Activated naive CD8-positive, alpha-beta T cell (primary cell): Measurements from ENCODE around the gene MTPN.

ENCODE experiments used
- H3K27ac Mint-ChIP-seq: one replicate; pipeline ENCODE4 v1.8.0; 2021; ENCODE audit warnings: mixed read lengths
- H3K27me3 Mint-ChIP-seq: one replicate; pipeline ENCODE4 v1.8.0; 2021; ENCODE audit warnings: mixed read lengths
- H3K36me3 Mint-ChIP-seq: one replicate; pipeline ENCODE4 v1.8.0; 2021; ENCODE audit warnings: mixed read lengths
- H3K4me1 Mint-ChIP-seq: one replicate; pipeline ENCODE4 v1.8.0; 2021; ENCODE audit warnings: low read depth, mixed read lengths
- H3K4me3 Mint-ChIP-seq: one replicate; pipeline ENCODE4 v1.8.0; 2021; ENCODE audit warnings: mild to moderate bottlenecking, mixed read lengths
- H3K9me3 Mint-ChIP-seq: one replicate; pipeline ENCODE4 v1.8.0; 2021; ENCODE audit warnings: low read depth, mixed read lengths

Gene MTPN

GRCh38 chr7:135998081-135998480 is 20.9 kb upstream of the MTPN start:
- H3K27me3 Mint-ChIP-seq = no peaks in the 10 kb centered on the region

DNA sequence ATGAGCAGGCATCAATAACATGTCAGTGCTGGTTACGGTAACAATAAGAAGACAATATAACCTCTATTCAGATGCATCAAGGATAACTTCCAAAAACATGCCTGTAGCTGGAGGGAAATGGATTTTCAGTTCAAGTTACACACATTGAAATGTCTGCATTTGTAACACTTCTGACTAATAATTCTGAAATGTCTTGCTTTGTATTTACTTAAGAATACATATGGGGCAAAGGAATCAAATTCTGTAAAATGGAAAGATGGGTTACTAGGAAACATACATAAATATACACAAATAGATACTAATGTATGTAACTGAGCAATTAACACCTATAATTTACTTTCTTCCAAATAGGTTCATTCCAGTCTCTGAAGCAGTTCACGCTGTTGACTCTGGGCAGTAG is 18.6 kb upstream of the MTPN start:
- H3K36me3 Mint-ChIP-seq = no peaks in the 10 kb centered on the region
- no peaks in the 10 kb centered on the region for H3K9me3 Mint-ChIP-seq
- no peak overlapping the region for H3K4me3 Mint-ChIP-seq
- peaks cover 8% of the 10 kb centered on the region for H3K4me1 Mint-ChIP-seq
- H3K27ac Mint-ChIP-seq = no peak overlapping the region
- no peaks in the 10 kb centered on the region for H3K27me3 Mint-ChIP-seq

More at GRCh38 chr7:135998081-135998480, 20.9 kb upstream of the MTPN start:
- H3K4me3 Mint-ChIP-seq = no peak overlapping the region
- no peak overlapping the region for H3K27ac Mint-ChIP-seq
- H3K9me3 Mint-ChIP-seq = no peaks in the 10 kb centered on the region
- no peaks in the 10 kb centered on the region for H3K36me3 Mint-ChIP-seq
- peaks cover 6% of the 10 kb centered on the region for H3K4me1 Mint-ChIP-seq

DNA sequence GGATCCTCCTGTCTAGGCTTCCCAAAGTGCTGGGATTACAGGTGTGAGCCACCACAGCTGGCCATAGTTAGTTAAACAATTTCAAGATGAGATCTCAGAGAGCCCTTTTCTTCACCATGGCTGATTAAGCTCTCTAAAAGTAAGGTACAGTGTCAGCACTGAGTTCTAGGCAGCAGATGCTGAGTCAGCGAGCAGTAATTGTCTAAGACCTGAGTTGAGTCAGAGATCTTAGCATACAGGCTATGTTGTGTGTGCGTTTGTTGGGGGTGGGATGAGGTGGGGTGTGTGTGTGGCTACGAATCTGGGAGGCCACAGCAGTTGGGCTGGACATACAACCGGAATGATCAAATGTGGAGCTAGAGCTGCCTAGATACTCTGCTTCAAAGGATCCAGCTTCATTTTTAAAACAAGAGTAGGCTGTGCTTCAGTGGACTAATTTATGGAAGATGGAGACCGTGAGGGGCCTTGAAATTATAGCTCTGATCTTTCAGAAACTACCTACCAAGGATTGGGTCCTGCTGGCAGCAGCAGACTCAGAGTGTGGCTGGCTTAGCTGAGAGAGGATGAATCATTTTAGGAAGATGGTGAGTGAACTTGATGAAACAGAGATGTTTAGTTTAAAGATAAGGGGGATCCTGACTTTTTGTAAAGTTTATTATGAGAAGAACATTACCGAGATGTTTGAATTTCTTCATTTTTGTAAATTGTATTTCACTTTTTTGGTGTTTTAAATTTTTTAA is 17.5 kb upstream of the MTPN start:
- Mint-ChIP-seq H3K9me3 (no peaks in the 10 kb centered on the region), H3K4me1 (peaks cover 8% of the 10 kb centered on the region), H3K27ac (no peak overlapping the region)

DNA sequence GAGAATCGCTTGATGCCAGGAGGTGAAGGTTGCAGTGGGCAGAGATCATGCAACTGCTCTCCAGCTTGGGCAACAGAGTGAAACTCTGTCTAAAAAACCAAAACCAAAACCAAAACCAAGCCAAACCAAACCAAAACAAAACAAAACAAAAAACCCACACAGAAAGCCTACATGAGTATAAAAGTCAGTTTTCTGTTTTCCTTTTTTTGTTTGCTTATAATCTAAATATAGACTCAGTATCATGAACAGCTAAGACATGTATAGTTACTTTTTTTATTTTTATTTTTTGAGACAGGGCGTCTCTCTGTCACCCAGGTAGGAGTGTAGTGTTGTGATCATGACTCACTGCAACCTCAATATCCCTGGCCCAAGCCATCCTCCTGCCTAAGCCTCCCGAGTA is 16.8 kb upstream of the MTPN start:
- H3K27me3 Mint-ChIP-seq = peaks cover 2% of the 10 kb centered on the region
- H3K36me3 Mint-ChIP-seq = no peaks in the 10 kb centered on the region
- H3K27ac Mint-ChIP-seq = no peak overlapping the region
- no peaks in the 10 kb centered on the region for H3K9me3 Mint-ChIP-seq
- peaks cover 8% of the 10 kb centered on the region for H3K4me1 Mint-ChIP-seq
- no peak overlapping the region for H3K4me3 Mint-ChIP-seq

More for the DNA sequence above, 17.5 kb upstream of the MTPN start:
- Mint-ChIP-seq H3K4me3 (no peak overlapping the region), H3K36me3 (no peaks in the 10 kb centered on the region), H3K27me3 (no peaks in the 10 kb centered on the region)

DNA sequence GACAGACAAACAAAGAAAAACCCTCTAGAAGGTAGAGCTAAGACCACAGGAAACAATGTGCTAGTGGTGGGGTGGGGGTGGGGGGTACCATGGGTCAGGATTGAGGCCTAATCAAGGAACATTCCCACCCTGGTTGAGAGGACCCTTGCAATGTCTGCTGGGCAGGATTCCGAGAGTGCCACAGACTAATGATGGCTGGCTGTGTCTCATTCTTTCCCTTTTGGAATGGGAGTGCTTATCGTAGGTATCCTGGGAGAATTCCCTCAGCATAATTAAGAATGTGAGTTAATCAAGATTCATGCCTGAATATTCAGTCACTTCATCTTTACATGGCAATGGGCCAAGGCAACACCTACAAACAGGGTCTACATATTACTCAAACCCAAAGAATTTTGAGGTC is 14.7 kb upstream of the MTPN start:
- peaks cover 2% of the 10 kb centered on the region for H3K36me3 Mint-ChIP-seq
- peaks cover 2% of the 10 kb centered on the region for H3K27me3 Mint-ChIP-seq
- peaks cover 8% of the 10 kb centered on the region for H3K4me1 Mint-ChIP-seq
- no peak overlapping the region for H3K4me3 Mint-ChIP-seq
- no peak overlapping the region for H3K27ac Mint-ChIP-seq
- H3K9me3 Mint-ChIP-seq = no peaks in the 10 kb centered on the region

DNA sequence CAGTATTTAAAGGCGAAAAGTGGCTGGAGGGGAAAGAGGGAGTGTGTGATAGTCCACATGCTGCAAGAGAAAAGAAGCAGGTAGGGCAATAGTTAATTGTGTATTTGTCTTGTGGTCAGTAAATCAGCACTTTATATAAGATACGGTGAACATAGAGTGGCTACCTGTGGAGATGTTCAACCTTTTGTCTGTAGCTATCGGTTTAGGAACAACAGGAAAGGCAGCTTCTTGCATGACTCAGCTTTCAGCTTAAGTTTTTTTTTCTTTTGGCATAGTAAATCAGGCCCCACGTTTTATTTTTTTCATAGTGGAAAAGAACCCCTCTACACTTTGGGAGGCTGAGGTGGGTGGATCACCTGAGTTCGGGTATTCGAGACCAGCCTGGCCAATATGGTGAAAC is 14.2 kb upstream of the MTPN start:
- H3K27me3 Mint-ChIP-seq = peaks cover 2% of the 10 kb centered on the region
- H3K36me3 Mint-ChIP-seq = peaks cover 2% of the 10 kb centered on the region
- H3K27ac Mint-ChIP-seq = no peak overlapping the region
- no peak overlapping the region for H3K4me3 Mint-ChIP-seq
- H3K4me1 Mint-ChIP-seq = peaks cover 8% of the 10 kb centered on the region
- H3K9me3 Mint-ChIP-seq = no peaks in the 10 kb centered on the region

- H3K4me1 Mint-ChIP-seq = peaks cover 8% of the 10 kb centered on the region
- H3K9me3 Mint-ChIP-seq = no peaks in the 10 kb centered on the region
- H3K27me3 Mint-ChIP-seq = peaks cover 2% of the 10 kb centered on the region
- no peak overlapping the region for H3K4me3 Mint-ChIP-seq
- peaks cover 2% of the 10 kb centered on the region for H3K36me3 Mint-ChIP-seq
- H3K27ac Mint-ChIP-seq = no peak overlapping the region
Observed at GRCh38 chr7:135990258-135990657, 13.1 kb upstream of the MTPN start.

DNA sequence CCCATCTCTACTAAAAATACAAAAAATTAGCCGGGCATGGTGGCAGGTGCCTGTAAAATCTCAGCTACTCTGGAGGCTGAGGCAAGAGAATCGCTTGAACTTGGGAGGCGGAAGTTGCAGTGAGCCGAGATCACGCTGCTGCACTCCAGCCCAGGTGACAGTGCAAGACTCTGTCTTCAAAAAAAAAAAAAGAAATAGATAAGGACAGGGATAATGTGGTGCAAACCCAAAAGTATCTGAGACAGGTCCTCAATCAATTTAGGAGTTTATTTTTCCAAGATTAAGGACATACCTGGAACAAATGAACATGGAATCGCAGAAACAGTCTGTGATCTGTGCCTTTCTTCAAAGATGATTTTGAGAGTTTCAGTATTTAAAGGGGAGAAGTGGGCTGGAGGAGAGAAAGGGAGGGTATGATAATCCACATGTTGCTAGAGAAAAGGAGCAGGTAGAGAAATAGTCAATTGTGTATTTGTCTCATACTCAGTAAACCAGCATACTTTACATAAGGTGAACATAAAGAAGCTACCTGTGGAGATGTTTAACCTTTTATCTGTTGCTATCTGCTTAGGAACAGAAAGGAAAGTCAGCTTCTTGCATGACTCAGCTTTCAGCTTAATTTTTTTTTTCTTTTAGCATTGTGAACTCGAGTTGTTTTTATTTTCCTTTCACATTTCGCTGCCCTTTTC is 4.9 kb upstream of the MTPN start:
- no peaks in the 10 kb centered on the region for H3K9me3 Mint-ChIP-seq
- no peaks in the 10 kb centered on the region for H3K36me3 Mint-ChIP-seq
- peak overlapping the region; percentile 86 for H3K27ac Mint-ChIP-seq
- peak overlapping the region; percentile 81 for H3K4me3 Mint-ChIP-seq
- H3K27me3 Mint-ChIP-seq = no peaks in the 10 kb centered on the region
- H3K4me1 Mint-ChIP-seq = peaks cover 51% of the 10 kb centered on the region

DNA sequence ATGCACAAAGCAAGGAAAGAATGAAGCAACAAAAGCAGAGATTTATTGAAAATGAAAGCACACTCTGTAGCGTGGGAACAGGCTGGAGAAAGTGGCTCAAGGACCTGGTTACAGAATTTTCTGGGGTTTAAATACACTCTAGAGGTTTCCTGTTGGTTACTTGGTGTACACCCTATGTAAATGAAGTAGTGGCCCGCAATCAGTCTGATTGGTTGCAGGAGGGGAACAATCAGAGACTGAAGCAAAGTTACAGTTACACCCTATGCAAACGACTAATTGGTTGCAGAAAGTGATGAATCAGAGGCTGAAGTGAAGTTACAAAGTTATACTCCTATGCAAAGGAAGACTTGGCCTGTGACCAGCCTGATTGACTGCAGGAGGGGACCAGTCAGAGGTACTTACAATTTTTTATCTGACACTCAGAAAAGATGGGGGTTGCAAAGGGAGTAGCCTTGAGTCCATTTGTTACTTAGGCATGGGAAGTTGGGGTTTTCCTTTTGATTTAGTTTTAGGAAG is 3.6 kb upstream of the MTPN start:
- Mint-ChIP-seq H3K27ac (peak overlapping the region; percentile 86), H3K9me3 (no peaks in the 10 kb centered on the region), H3K4me1 (peaks cover 59% of the 10 kb centered on the region), H3K4me3 (peak overlapping the region; percentile 81), H3K27me3 (no peaks in the 10 kb centered on the region), H3K36me3 (no peaks in the 10 kb centered on the region)

- Mint-ChIP-seq H3K36me3 (no peaks in the 10 kb centered on the region), H3K4me3 (peak overlapping the region; percentile 81), H3K9me3 (no peaks in the 10 kb centered on the region), H3K27ac (peak overlapping the region; percentile 86), H3K27me3 (no peaks in the 10 kb centered on the region), H3K4me1 (peaks cover 65% of the 10 kb centered on the region)
Observed at GRCh38 chr7:135980012-135980551, 2.9 kb upstream of the MTPN start.

- peak overlapping the region; percentile 58 for H3K4me3 Mint-ChIP-seq
- no peaks in the 10 kb centered on the region for H3K27me3 Mint-ChIP-seq
- peaks cover under 1% of the 10 kb centered on the region for H3K36me3 Mint-ChIP-seq
Observed at GRCh38 chr7:135979471-135980011, 2.4 kb upstream of the MTPN start.

DNA sequence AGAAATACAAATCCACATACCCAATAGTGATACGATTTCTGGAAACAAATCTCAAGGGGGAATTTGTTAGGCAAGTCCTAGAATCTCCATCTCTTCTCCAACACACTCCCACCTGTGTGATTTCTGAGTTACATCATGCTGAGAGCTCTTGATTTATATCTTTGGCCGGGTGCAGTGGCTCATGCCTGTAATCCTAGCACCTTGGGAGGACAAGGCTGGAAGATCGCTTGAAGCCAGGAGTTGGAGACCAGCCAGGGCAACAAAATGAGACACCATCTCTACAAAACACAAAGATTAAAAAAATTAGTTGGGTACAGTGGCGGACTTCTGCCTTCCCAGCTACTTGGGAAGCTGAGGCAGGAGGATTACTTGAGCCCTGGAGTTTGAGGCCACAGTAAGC is 1.5 kb upstream of the MTPN start:
- H3K36me3 Mint-ChIP-seq = peaks cover 2% of the 10 kb centered on the region
- H3K27me3 Mint-ChIP-seq = no peaks in the 10 kb centered on the region
- no peaks in the 10 kb centered on the region for H3K9me3 Mint-ChIP-seq
- H3K27ac Mint-ChIP-seq = no peak overlapping the region
- H3K4me3 Mint-ChIP-seq = no peak overlapping the region
- H3K4me1 Mint-ChIP-seq = peaks cover 76% of the 10 kb centered on the region

More at GRCh38 chr7:135979471-135980011, 2.4 kb upstream of the MTPN start:
- Mint-ChIP-seq H3K9me3 (no peaks in the 10 kb centered on the region), H3K27ac (peak overlapping the region; percentile 86), H3K4me1 (peaks cover 70% of the 10 kb centered on the region)

- Mint-ChIP-seq H3K4me1 (peaks cover 80% of the 10 kb centered on the region), H3K27ac (peak overlapping the region; percentile 84), H3K9me3 (no peaks in the 10 kb centered on the region), H3K27me3 (no peaks in the 10 kb centered on the region), H3K36me3 (peaks cover 3% of the 10 kb centered on the region), H3K4me3 (peak overlapping the region; percentile 96)
Observed at GRCh38 chr7:135977742-135978066, 545 bp upstream of the MTPN start.

DNA sequence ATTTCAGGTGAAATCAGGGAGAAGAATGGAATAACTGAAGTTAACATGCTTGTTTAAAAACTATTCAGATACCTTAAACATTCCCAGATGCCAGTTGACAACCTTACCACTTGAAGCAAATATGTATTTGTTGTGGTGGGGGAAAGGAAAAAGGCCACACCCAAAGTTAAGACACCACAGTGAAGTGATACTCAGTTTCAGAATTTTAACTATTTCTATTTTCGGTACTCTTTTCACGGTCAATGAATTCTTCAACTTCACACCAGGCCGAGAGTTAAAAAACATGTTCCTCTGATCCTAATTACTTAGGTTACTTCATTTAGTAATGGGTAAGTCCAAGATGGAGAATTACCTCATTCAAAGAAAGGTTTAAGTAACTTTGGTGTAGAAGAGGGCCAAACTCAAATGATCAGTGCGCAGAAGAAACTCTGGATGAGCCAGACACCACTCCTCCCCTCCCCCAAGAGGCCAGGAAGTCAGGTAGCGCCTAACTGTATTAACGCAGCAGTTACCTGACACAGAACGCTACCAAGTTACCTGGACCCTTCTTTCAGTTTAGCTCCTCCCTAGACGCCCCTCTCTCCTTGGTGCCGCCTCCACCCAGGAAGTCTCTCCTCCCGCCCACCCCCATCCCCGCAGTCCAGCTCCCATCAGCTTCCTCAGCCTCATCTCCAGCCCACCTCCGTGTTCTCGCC is 700 bp downstream of the MTPN start:
- Mint-ChIP-seq H3K27ac (peak overlapping the region; percentile 84), H3K4me1 (peaks cover 78% of the 10 kb centered on the region), H3K27me3 (no peaks in the 10 kb centered on the region), H3K36me3 (peaks cover 7% of the 10 kb centered on the region), H3K4me3 (peak overlapping the region; percentile 96), H3K9me3 (no peaks in the 10 kb centered on the region)

DNA sequence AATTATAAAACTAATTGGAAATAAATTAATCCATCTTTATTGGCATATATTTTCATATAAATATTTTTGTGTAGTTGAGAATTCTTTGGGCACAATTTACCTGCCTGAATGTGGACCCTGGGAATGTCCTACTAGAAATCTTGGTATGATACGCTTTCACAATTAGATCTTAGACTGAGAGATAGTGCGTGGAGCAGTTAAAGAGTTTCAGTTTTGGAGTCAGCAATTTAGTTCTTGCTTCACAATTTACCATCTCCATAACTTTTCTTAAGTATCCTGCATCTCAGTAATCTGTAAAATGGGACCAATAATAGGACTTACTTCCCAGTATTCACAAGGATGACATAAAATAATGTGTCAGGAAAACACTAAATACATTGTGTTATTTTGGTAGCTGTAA is 2.0 kb downstream of the MTPN start:
- no peak overlapping the region for H3K27ac Mint-ChIP-seq
- peak overlapping the region; percentile 96 for H3K4me3 Mint-ChIP-seq
- peaks cover 73% of the 10 kb centered on the region for H3K4me1 Mint-ChIP-seq
- H3K9me3 Mint-ChIP-seq = no peaks in the 10 kb centered on the region
- H3K27me3 Mint-ChIP-seq = no peaks in the 10 kb centered on the region
- H3K36me3 Mint-ChIP-seq = peaks cover 7% of the 10 kb centered on the region
